Bronchial epithelial cell (primary cell): ENCODE data around the gene KLF9. TPM values are rescaled to one million over a fixed set of nuclear protein-coding genes. Genes with fewer than 3 reads are reported as not detected.

Experiments
- DNase-seq: peaks from one replicate; pipeline ENCODE4 v3.0.0-alpha.2; 2010; ENCODE audit warnings: low read depth
- FAIRE-seq: peaks from 2 replicates; lab custom pipeline; 2011; peaks lifted over from hg19 to GRCh38; lab: Jason Lieb, UNC
- H3K27me3 ChIP-seq: 2 replicates; pipeline ENCODE4 v1.5.1; 2011; ENCODE audit warnings: low read length; ENCODE audit not compliant: control insufficient read depth, insufficient read depth
- H3K36me3 ChIP-seq: 2 replicates; pipeline ENCODE4 v1.5.1; 2011; ENCODE audit warnings: low read length; ENCODE audit not compliant: control insufficient read depth, insufficient read depth
- H3K4me3 ChIP-seq: 2 replicates; pipeline ENCODE4 v1.5.1; 2011; ENCODE audit warnings: mild to moderate bottlenecking, low read depth, low read length, control low read depth
- total RNA-seq: library from RNA; depleted of rRNA; stranded (reverse); fragments of >200 nt; gene quantifications from 2 replicates; pipeline ENCODE4 v1.2.1, GENCODE V29; 2014
- TF ChIP-seq, protein P1 (sequence below): IDR thresholded peaks from 2 replicates; pipeline ENCODE4 v1.5.1; 2011; ENCODE audit warnings: mild to moderate bottlenecking, moderate library complexity, low read length, control low read depth, inconsistent platforms; ENCODE audit not compliant: insufficient read depth, severe bottlenecking

The KLF9 gene
- total RNA-seq, 1 donor from 2014 or later, result 41.9 TPM

DNA sequence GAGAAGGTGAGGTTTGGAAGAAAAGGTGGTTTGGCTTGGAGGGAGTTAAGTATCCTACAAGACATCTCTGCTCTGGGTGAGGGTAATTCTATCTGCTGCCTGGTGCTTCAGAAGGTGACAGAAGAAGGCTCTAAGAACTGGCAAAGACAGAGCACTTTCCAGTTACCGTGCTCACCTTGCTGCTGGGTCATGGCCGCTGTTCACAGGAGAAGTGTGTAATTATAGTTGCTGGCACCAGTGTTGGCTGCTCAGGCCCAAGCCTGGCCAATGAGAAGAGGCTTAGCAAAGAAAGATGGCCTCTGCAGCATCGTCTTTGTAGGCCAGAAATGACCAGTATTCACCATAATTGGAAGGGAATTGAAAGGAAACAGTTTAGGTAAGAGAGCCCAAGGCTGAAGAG is 37.9 kb upstream of the KLF9 start:
- TF ChIP-seq, protein P1, sequence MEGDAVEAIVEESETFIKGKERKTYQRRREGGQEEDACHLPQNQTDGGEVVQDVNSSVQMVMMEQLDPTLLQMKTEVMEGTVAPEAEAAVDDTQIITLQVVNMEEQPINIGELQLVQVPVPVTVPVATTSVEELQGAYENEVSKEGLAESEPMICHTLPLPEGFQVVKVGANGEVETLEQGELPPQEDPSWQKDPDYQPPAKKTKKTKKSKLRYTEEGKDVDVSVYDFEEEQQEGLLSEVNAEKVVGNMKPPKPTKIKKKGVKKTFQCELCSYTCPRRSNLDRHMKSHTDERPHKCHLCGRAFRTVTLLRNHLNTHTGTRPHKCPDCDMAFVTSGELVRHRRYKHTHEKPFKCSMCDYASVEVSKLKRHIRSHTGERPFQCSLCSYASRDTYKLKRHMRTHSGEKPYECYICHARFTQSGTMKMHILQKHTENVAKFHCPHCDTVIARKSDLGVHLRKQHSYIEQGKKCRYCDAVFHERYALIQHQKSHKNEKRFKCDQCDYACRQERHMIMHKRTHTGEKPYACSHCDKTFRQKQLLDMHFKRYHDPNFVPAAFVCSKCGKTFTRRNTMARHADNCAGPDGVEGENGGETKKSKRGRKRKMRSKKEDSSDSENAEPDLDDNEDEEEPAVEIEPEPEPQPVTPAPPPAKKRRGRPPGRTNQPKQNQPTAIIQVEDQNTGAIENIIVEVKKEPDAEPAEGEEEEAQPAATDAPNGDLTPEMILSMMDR, result no peak
- FAIRE-seq (no peak), DNase-seq (no peak)
- Histone ChIP-seq H3K36me3 (no peaks in the 10 kb centered on the region), H3K27me3 (no peaks in the 10 kb centered on the region), H3K4me3 (no peak overlapping the region)

DNA sequence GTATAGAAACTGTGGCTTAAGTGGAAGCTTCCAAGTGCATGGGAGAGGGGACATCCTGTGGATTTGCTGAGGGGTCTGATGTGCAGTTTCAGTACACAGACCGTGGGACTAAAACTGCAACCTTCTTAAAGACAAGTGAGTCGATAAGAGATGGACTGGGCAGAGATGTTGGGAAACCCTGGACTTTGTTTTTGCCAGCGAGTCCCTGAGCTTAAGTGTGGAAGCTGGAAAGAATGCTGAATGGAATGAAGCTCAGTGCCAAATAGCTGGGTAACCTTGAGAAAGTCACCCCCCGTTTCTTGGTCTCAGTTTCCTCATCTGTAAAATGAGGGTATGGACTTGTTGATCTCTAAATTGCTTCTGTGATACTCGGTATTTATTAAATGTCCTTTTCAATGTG is 37.3 kb upstream of the KLF9 start:
- no peak for DNase-seq

DNA sequence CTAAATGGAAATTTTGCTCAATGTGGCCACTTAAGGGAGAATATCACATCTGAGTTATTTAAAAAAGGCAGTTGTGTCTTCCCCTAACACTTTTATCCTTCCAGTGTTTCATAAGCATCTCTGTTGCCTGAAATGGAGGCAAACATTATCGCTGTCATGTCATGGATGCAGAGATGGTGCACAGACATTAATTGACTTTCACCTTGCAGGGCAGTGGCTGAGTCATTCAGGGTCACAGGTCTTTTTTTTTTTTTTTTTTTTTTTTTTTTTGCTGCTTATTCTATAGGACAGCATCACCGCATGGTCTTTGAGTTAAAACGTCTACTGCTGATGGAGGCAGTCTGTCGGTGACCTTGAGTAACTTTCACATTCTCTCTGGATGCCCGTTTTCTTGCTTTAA is 36.3 kb upstream of the KLF9 start:
- DNase-seq (no peak), FAIRE-seq (no peak)
- Histone ChIP-seq H3K4me3 (no peak overlapping the region), H3K36me3 (no peaks in the 10 kb centered on the region), H3K27me3 (no peaks in the 10 kb centered on the region)
- TF ChIP-seq, protein P1, result no peak

More for the DNA sequence above, 37.3 kb upstream of the KLF9 start:
- Histone ChIP-seq H3K4me3 (no peak overlapping the region), H3K27me3 (no peaks in the 10 kb centered on the region), H3K36me3 (no peaks in the 10 kb centered on the region)
- TF ChIP-seq, protein P1, result no peak
- FAIRE-seq, result no peak

GRCh38 chr9:70449461-70449860 is 35.0 kb upstream of the KLF9 start:
- TF ChIP-seq, protein P1, result no peak
- Histone ChIP-seq H3K4me3 (no peak overlapping the region), H3K36me3 (no peaks in the 10 kb centered on the region), H3K27me3 (no peaks in the 10 kb centered on the region)
- FAIRE-seq, result no peak
- DNase-seq, result no peak

DNA sequence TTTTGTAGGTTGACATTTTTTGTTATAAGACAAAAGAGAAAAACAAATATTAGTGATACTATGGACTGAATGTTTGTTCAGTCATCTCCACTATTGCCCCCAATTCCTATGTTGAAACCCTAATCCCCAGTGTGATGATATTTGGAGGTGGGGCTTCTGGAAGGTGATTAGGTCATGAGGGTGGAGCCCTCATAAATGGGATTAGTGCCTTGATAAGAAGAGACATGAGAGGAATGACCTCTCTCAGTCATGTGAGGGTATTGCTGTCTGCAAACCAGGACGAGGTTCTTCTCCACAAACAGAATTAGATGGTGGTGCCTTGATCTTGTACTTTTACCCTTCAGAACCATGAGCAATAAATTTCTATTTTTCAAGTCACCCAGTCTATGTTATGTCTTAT is 34.5 kb upstream of the KLF9 start:
- TF ChIP-seq, protein P1, result no peak
- Histone ChIP-seq H3K36me3 (no peaks in the 10 kb centered on the region), H3K27me3 (no peaks in the 10 kb centered on the region), H3K4me3 (no peak overlapping the region)
- FAIRE-seq, result no peak
- no peak for DNase-seq

DNA sequence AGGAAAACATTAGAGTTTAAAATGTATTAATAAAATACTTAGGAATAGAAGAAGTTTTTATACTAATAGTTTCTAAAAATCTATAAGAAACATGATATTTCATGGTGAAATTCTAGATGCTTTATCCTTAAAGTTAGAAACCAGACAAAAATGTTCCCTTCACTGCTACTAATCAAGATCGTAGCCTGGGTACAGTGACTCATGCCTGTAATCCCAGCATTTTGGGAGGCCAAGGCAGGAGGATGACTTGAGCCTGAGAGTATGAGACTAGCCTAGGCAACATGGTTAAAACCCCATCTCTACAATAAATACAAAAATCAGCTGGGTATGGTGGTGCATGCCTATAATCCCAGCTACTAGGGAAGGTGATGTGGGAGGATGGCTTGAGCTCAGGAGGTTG is 30.4 kb upstream of the KLF9 start:
- TF ChIP-seq, protein P1, result no peak
- Histone ChIP-seq H3K27me3 (no peaks in the 10 kb centered on the region), H3K36me3 (no peaks in the 10 kb centered on the region), H3K4me3 (no peak overlapping the region)
- DNase-seq, result no peak
- no peak for FAIRE-seq
